Activated naive CD8-positive, alpha-beta T cell treated with anti-CD3 and anti-CD28 coated beads, Interleukin-2, amount 50 U/mL, for 24 hours (primary cell): ENCODE data around the gene RNF223.

Experiments used
- ATAC-seq: fragments of 150-1000 bp; cut with Tn5 transposase; one replicate; pipeline ENCODE4 v1.10.0; 2021
- DNase-seq: peaks from one replicate; pipeline ENCODE4 v3.0.0; 2021
- H3K27ac Mint-ChIP-seq: one replicate; pipeline ENCODE4 v1.8.0; 2021; ENCODE audit warnings: mild to moderate bottlenecking, mixed read lengths
- H3K27me3 Mint-ChIP-seq: one replicate; pipeline ENCODE4 v1.8.0; 2021; ENCODE audit warnings: mixed read lengths
- H3K36me3 Mint-ChIP-seq: one replicate; pipeline ENCODE4 v1.8.0; 2021; ENCODE audit warnings: low read depth, mixed read lengths
- H3K4me1 Mint-ChIP-seq: one replicate; pipeline ENCODE4 v1.8.0; 2021; ENCODE audit warnings: mixed read lengths
- H3K4me3 Mint-ChIP-seq: one replicate; pipeline ENCODE4 v1.8.0; 2021; ENCODE audit warnings: mild to moderate bottlenecking, moderate library complexity, mixed read lengths
- H3K9me3 Mint-ChIP-seq: one replicate; pipeline ENCODE4 v1.8.0; 2021; ENCODE audit warnings: mixed read lengths

Gene RNF223

GRCh38 chr1:1046243-1046642 lies 27.9 kb downstream of the RNF223 start:
- Mint-ChIP-seq H3K36me3 (peaks cover 4% of the 10 kb centered on the region), H3K27ac (no peak overlapping the region), H3K4me1 (no peaks in the 10 kb centered on the region), H3K9me3 (no peaks in the 10 kb centered on the region), H3K27me3 (no peaks in the 10 kb centered on the region), H3K4me3 (no peak overlapping the region)
- ATAC-seq (no peak), DNase-seq (no peak)

GRCh38 chr1:1045129-1045528 lies 29.0 kb downstream of the RNF223 start:
- DNase-seq, result no peak
- no peak overlapping the region for H3K27ac Mint-ChIP-seq
- H3K27me3 Mint-ChIP-seq, result no peaks in the 10 kb centered on the region
- peaks cover under 1% of the 10 kb centered on the region for H3K4me1 Mint-ChIP-seq
- H3K36me3 Mint-ChIP-seq, result peaks cover 4% of the 10 kb centered on the region
- no peak for ATAC-seq
- H3K4me3 Mint-ChIP-seq, result no peak overlapping the region
- no peaks in the 10 kb centered on the region for H3K9me3 Mint-ChIP-seq

GRCh38 chr1:1044455-1045078 lies 29.5 kb downstream of the RNF223 start:
- no peak overlapping the region for H3K4me3 Mint-ChIP-seq

GRCh38 chr1:1043921-1044320 lies 30.2 kb downstream of the RNF223 start:
- Mint-ChIP-seq H3K9me3 (no peaks in the 10 kb centered on the region), H3K36me3 (peaks cover 4% of the 10 kb centered on the region), H3K27ac (no peak overlapping the region), H3K4me1 (peaks cover 13% of the 10 kb centered on the region), H3K27me3 (peaks cover 5% of the 10 kb centered on the region), H3K4me3 (no peak overlapping the region)
- ATAC-seq (no peak), DNase-seq (no peak)

More at GRCh38 chr1:1044455-1045078, 29.5 kb downstream of the RNF223 start:
- DNase-seq (no peak), ATAC-seq (no peak)
- Mint-ChIP-seq H3K4me1 (peaks cover 6% of the 10 kb centered on the region), H3K27me3 (peaks cover 3% of the 10 kb centered on the region), H3K27ac (no peak overlapping the region), H3K36me3 (peaks cover 4% of the 10 kb centered on the region), H3K9me3 (no peaks in the 10 kb centered on the region)

GRCh38 chr1:1043411-1043810 lies 30.7 kb downstream of the RNF223 start:
- Mint-ChIP-seq H3K4me1 (peaks cover 18% of the 10 kb centered on the region), H3K4me3 (no peak overlapping the region), H3K36me3 (peaks cover 4% of the 10 kb centered on the region), H3K27me3 (peaks cover 9% of the 10 kb centered on the region), H3K27ac (no peak overlapping the region), H3K9me3 (no peaks in the 10 kb centered on the region)
- ATAC-seq (no peak), DNase-seq (no peak)

GRCh38 chr1:1042835-1043234 lies 31.3 kb downstream of the RNF223 start:
- Mint-ChIP-seq H3K36me3 (peaks cover 4% of the 10 kb centered on the region), H3K27ac (no peak overlapping the region), H3K9me3 (no peaks in the 10 kb centered on the region), H3K4me3 (no peak overlapping the region), H3K4me1 (peaks cover 19% of the 10 kb centered on the region), H3K27me3 (peaks cover 10% of the 10 kb centered on the region)
- no peak for ATAC-seq
- DNase-seq, result no peak

- DNase-seq, result no peak
- Mint-ChIP-seq H3K4me3 (no peak overlapping the region), H3K4me1 (peaks cover 19% of the 10 kb centered on the region)
Observed at GRCh38 chr1:1041873-1042272, 32.2 kb downstream of the RNF223 start.

GRCh38 chr1:1041092-1041523 lies 33.0 kb downstream of the RNF223 start:
- DNase-seq (no peak), ATAC-seq (no peak)
- Mint-ChIP-seq H3K9me3 (no peaks in the 10 kb centered on the region), H3K27me3 (peaks cover 12% of the 10 kb centered on the region), H3K36me3 (peaks cover 2% of the 10 kb centered on the region), H3K27ac (no peak overlapping the region), H3K4me3 (no peak overlapping the region), H3K4me1 (peaks cover 19% of the 10 kb centered on the region)

More at GRCh38 chr1:1041873-1042272, 32.2 kb downstream of the RNF223 start:
- Mint-ChIP-seq H3K27ac (no peak overlapping the region), H3K36me3 (peaks cover 2% of the 10 kb centered on the region), H3K9me3 (no peaks in the 10 kb centered on the region), H3K27me3 (peaks cover 10% of the 10 kb centered on the region)
- no peak for ATAC-seq

- Mint-ChIP-seq H3K36me3 (peaks cover 2% of the 10 kb centered on the region), H3K27ac (no peak overlapping the region), H3K9me3 (no peaks in the 10 kb centered on the region), H3K4me1 (peaks cover 19% of the 10 kb centered on the region), H3K4me3 (peak overlapping the region; percentile 50), H3K27me3 (peaks cover 15% of the 10 kb centered on the region)
- DNase-seq (peak; percentile 77), ATAC-seq (peak; percentile 66)
Observed at GRCh38 chr1:1040004-1040991, 33.8 kb downstream of the RNF223 start.

- Mint-ChIP-seq H3K4me1 (peaks cover 19% of the 10 kb centered on the region), H3K9me3 (no peaks in the 10 kb centered on the region), H3K36me3 (no peaks in the 10 kb centered on the region), H3K27ac (no peak overlapping the region), H3K4me3 (peak overlapping the region; percentile 50), H3K27me3 (peaks cover 15% of the 10 kb centered on the region)
- DNase-seq, result peak; percentile 31
- no peak for ATAC-seq
Observed at GRCh38 chr1:1039145-1039910, 34.8 kb downstream of the RNF223 start.

- DNase-seq, result no peak
- peaks cover 15% of the 10 kb centered on the region for H3K27me3 Mint-ChIP-seq
- ATAC-seq, result no peak
- H3K9me3 Mint-ChIP-seq, result no peaks in the 10 kb centered on the region
- H3K36me3 Mint-ChIP-seq, result no peaks in the 10 kb centered on the region
- H3K27ac Mint-ChIP-seq, result no peak overlapping the region
- no peak overlapping the region for H3K4me3 Mint-ChIP-seq
- H3K4me1 Mint-ChIP-seq, result peaks cover 19% of the 10 kb centered on the region
Observed at GRCh38 chr1:1038694-1039093, 35.4 kb downstream of the RNF223 start.

GRCh38 chr1:1037366-1038327 lies 36.5 kb downstream of the RNF223 start:
- ATAC-seq, result no peak
- DNase-seq, result no peak
- Mint-ChIP-seq H3K27ac (no peak overlapping the region), H3K4me1 (peaks cover 19% of the 10 kb centered on the region), H3K36me3 (no peaks in the 10 kb centered on the region), H3K9me3 (no peaks in the 10 kb centered on the region), H3K4me3 (no peak overlapping the region), H3K27me3 (peaks cover 15% of the 10 kb centered on the region)

GRCh38 chr1:1035291-1035943 lies 38.7 kb downstream of the RNF223 start:
- no peak for DNase-seq
- no peak overlapping the region for H3K27ac Mint-ChIP-seq
- no peaks in the 10 kb centered on the region for H3K36me3 Mint-ChIP-seq
- no peak for ATAC-seq
- peaks cover 18% of the 10 kb centered on the region for H3K27me3 Mint-ChIP-seq
- H3K4me3 Mint-ChIP-seq, result no peak overlapping the region
- H3K4me1 Mint-ChIP-seq, result peaks cover 26% of the 10 kb centered on the region
- no peaks in the 10 kb centered on the region for H3K9me3 Mint-ChIP-seq
